ENCODE results near the gene TSSK6. TPM values are rescaled to one million over a fixed set of nuclear protein-coding genes. Genes with fewer than 3 reads are reported as not detected.

The TSSK6 gene
- total RNA-seq, 1 donor from 2014 or later, result 3.6 TPM

DNA sequence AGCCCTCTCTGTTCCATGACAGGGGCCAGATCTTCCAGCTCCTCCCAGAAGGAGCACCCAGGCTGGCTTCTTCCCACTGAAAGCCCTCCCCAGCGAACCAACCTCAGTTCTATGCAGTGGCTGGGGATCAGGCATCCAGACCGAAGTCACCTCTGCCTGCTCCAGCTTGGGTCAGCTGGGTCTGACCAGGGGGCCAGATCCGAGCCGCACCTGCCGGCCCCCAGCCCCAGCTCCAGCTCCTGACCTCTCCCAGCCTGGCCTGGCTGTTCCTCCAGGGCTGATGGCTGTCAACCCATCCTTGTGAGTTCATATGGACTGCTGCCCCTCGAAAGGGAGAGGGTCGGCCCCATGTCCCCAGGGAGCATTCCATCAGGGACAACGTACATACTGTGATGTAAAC, 8.0 kb downstream of the TSSK6 start:
- intact Hi-C loops (cut with micrococcal nuclease), result no loop called here

DNA sequence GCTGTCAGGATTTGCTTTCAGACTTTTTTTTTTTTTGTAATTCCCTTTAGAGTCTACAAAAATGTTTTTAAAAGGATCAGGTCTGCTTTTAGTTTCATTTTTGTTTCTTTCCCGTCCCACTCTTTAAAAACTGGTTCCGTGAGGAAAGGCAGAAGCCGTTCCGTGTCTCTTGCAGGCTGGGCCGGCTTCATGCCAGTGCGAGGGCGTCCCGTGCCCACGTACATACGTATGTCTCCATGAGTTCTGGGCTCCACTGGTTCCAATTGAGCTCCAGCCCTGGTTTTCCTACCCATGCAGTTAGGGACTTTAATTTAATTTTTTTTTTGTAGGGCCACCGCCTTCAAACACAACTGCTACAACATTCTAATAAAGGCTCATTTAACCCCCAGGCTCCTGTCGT, 8.8 kb downstream of the TSSK6 start:
- intact Hi-C loops (cut with micrococcal nuclease), result no loop called here

DNA sequence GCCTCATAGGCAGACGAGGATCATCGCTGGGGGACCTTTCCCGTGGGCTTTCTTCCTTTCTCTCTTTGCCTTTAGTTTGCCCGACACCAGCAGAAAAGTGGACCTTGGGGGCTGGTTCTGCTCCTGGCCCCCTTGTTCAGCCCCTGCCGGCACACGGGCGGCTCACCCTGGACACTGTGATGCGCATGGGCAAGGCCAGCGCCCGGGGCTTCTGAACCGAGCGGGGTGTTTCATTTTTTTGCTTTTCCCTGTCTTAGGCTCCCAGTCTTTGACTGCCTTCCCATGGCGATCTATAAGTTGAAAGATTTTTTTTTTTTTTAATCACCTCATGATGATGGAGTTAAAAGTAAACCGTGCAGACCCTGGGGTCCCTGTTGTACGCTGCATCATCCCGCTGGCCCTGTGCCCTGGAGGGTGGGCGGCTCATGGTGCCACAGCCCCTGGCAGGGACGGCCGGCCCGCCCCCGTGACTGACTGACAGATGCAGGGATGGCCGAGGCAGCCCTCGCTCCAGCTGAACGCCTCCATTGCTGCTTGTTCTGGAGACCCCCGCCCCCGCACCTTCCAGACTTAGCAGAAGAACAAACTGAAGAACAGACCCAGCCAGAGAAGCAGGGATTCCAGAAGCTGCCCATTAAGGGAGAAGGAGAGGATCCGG, 9.6 kb downstream of the TSSK6 start:
- intact Hi-C loops (cut with micrococcal nuclease), result no loop called here

DNA sequence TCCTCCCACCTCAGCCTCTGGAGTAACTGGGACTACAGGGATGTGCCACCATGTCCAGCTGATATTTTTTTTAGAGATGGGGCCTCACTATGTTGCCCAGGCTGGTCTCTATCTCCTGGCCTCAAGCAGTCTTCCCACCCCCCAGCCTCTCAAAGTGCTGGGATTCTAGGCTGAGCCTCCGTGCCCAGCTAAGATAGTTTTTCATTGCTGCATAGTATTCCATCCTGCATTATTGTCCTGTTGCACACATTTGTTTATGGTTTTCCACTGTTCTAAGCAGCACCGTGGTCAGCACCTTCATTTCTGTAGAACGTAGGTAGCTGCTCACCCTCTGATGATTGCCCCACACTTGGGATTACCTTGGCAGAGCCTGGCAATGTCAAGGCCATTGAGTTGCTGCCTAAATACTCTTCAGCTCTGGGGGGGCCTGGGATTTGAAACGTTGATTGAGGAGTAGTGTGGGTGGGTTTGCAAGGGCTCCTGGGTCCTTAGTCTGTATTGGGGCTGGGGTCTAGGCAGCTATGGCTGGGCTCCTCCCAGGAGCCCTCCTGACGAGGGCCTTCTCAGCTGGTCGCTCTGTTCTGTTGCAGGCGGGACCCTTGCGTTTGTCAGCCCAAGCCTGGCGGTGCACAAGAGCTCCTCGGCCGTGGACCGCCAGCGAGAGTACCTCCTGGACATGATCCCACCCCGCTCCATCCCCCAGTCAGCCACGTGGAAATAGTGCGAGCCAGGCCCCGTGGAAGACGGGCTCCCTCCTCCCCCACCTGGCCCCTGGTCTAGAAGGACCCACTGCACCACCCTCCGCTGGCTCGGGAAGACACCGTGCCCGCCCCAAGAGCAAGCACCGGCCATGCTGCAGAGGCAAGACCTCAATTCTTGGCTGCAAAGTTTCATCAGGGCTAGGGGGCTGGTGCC, 10.3 kb downstream of the TSSK6 start:
- intact Hi-C loops (cut with micrococcal nuclease), result no loop called here

DNA sequence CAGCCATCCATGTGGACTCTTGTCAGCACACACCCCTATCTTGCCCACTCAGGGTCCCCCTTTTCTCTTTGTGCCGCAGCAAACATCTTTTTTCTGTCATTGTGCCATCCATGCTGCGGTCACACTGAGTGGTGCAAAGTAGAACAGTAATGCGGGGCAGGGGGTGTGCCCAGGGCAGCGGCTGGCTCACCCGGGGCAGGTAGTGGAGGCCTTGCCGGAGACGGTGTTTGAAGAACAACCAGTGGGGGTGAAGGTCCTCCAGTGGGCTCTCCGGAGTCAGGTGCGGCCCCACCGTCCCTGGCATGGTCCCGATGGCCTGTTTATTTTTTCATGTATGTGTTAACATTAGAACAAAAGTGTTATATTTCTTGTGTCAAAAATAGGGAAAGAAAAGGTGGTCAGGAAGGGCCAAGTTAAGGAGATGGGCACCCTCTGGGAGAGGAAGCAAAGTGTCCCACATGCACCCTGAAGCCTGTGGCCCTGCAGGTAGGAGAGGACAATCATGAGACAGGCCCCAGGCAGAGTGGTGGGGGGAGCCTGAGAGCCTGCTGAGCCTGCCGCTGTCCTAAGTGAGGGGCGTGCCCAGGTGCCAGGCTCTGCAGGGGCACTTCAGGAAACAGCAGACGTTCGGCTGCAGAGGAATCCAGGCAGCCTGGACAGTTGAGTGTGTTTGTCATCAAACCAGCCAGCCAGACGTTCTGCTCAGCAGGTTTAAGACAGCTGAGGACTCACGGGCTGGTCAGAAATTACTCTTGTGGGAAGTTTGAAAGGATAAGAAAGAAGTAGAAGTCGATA, 12.3 kb downstream of the TSSK6 start:
- intact Hi-C loops (cut with micrococcal nuclease), result no loop called here

DNA sequence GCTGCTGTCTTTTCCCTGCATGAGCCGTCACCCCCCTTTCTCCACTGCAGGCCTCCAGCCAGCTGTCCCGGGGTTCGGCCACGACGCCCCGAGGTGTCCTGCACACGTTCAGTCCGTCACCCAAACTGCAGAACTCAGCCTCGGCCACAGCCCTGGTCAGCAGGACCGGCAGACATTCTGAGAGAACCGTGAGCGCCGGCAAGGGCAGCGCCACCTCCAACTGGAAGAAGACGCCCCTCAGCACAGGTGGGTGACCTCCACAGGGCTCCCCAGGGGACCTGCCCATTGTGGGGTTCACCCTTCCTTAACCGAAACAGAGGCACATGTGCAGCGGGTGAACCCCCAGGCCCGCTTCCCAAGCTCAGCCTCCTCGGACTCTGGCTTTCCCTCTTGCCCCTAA, 13.1 kb downstream of the TSSK6 start:
- intact Hi-C loops (cut with micrococcal nuclease), result no loop called here

DNA sequence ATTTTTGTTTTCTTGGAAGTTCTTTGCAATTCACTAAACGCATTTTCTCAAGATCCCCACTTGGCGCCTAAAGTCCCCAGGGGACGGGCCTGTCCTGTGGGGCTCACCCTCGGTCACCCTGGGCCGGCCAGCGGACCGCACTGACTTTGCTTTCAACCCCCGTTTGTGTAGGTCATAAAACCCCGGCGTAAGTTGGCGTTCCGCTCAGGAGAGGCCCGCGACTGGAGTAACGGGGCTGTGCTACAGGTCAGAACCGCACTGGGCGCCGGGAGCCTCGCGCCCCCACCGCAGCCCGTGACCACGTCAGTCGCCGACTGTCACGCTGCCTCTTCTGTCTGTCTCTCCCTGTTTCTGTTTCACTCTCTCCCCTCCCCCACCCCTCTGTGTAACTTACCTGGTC, 13.6 kb downstream of the TSSK6 start:
- intact Hi-C loops (cut with micrococcal nuclease), result no loop called here

DNA sequence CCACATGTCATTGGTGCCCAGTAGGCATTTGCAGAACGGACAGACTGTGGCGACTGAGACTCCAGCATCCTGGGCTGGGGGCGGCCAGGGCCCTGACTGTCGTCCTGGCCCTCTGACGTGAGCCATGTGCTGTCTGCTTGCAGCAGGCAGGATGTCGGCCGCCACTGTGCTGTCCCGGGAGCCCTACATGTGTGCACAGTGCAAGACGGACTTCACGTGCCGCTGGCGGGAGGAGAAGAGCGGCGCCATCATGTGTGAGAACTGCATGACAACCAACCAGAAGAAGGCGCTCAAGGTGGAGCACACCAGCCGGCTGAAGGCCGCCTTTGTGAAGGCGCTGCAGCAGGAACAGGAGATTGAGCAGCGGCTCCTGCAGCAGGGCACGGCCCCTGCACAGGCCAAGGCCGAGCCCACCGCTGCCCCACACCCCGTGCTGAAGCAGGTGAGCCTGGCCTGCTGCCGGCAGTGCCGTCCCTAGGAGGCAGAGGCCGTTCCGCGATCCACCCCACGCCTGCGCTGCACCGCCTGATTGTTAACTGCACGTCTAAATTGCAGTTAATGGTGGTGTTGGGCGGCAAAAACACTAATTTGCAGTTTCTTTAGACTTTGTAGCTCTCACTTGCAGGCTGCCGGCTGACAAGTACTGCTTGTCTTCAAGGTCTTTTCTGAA, 14.2 kb downstream of the TSSK6 start:
- intact Hi-C loops (cut with micrococcal nuclease), result no loop called here

DNA sequence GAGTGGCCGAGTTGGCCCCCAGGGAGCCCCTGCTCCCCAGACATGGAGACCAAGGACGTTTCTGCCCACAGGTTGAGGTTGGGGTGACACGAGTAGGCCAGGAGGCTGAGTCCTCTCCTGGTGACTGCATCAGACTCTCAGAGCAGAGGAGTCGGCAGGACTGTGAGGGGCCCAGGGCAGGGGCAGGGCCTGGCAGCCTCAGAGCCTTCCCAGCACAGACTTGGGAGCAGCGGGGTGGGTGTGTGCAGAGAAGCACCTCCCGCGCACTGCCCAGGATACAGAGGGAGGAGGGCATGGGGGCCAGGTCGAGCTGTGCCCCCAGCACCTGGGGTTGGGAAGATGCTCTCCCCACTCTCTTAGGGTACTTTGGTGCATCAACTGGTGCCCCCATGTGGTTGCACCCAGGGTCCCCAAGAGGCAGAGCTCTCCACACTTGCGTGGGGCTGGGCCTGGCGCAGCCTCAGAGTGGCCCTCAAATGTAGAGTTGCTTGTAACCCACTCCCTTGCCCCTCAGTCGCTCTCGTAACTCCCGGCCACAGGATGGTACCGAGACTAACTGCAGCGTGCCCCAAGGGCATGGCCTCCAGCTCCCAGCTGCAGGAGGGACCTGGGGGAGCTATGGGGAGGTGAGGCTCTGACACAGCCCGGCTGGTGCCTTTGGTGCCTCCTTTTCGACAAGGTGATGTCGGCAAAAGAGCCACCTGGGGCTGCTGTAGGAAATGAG, 15.9 kb downstream of the TSSK6 start:
- intact Hi-C loops (cut with micrococcal nuclease), result no loop called here

DNA sequence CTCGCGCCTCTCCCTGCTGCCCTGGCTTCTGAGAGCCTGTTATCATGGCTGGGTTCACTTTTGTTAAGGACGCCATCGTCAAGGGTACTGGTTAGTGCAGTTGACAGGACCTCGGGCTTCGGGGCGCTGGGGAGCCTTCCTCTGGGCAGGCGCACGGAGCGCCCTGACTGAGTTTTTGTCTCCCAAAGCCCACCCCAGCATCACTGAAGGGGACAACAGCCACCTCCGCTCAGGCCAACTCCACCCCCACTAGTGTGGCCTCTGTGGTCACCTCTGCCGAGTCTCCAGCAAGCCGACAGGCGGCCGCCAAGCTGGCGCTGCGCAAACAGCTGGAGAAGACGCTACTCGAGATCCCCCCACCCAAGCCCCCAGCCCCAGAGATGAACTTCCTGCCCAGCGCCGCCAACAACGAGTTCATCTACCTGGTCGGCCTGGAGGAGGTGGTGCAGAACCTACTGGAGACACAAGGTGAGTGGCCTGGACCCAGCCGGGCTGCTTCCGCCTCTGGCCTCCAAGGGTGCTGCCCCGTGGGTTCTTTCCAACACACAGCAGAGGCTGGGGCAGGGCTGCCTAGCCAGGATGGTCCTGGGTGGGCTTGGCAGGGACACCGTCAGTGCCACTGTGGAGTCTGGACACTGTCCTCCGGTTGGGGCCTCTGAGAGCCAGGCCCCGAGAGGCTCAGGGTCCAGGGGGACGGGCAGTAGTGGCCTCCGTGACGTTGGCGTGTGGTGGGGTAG, 16.9 kb downstream of the TSSK6 start:
- intact Hi-C loops (cut with micrococcal nuclease), result no loop called here

DNA sequence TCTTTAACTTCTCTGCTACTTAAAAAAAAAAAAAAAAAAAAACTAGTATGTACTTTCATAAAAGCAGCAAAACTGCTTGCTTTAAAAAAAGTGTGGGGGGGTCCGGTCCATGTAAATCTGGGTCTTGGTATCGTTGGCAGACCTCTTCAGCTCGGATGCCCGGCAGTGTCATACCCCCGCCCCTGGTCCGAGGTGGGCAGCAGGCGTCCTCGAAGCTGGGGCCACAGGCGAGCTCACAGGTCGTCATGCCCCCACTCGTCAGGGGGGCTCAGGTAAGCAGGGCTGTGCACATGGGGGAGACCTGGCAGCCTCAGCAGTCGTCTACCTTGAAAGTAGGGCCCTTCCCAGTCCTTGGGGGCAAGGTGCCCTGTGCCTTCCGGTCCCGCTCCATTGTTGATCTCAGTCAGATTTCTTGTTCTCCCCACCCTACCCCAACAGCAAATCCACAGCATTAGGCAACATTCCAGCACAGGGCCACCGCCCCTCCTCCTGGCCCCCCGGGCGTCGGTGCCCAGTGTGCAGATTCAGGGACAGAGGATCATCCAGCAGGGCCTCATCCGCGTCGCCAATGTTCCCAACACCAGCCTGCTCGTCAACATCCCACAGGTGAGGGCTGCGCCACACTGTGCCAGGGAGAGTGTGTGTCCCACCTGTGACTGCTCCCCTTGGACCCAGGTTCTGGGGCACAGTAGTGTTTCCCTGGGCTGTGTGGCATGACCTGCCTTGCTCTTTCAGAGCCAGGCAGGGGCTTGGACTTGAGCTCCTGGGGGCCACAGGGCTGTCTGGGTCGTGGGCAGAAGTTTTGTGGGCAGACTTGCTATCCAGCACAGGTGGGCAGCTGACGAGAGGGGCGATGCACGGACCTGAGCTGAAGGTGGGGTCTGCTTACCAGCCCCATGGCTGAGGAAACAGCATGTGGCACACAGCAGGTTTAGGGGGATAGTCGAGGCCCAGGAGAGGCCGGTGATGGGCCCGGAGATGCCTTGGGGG, 19.4 kb downstream of the TSSK6 start:
- intact Hi-C loops (cut with micrococcal nuclease), result no loop called here

DNA sequence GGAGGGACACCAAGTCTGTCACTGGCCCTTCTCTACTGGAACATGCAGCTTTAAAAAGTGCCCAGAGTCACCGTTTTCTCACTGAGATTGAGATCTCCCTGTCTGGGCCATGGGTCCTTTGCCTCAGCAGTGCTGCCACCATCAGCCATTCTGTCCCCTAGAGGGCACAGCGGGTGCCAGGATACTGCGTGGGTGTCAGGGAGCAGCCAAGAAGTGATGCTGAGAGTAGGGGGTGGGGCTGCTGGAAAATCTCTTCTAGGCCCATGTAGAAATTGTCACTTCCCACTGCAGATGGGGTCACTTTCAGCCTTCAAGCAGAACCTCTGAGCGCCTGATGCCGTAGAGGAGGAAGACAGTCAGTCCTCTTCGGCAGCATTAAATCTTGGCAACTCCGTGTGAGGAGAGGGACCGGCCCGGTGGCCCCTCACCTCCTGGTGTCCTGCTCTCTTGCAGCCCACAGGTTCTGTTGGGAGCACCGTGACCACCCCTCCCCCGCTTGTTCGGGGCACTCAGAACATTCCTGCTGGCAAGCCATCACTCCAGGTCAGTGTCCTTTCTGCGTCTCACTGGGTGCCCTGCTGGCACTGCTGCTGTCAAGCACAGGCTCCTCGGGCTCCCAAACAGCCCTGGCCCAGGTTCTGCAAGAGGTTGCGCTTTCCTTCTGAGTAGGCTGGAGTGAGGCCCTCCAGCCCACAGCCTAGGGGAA, 21.4 kb downstream of the TSSK6 start:
- intact Hi-C loops (cut with micrococcal nuclease), result no loop called here

DNA sequence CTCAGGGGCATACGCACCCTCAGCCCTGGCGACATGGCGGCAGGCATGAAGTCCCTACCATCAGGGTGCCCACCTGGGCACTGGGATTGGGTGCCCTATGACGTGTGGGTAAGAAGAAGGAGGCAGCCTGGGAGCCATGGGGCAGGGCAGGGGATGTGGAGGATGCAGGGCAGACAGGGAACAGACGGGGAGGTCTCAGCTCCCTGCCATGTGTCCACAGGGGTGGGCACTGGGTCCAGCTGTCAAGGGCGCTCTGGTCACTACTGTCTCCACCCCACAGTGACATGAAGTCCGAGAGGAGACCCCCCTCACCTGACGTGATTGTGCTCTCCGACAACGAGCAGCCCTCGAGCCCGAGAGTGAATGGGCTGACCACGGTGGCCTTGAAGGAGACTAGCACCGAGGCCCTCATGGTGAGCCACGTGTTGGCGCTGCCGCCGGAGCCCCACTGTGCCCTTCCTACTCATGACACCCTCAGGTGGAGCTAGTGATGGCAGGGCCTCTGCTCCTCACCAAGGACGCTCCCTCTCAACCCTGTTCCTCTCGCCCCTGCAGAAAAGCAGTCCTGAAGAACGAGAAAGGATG, 23.2 kb downstream of the TSSK6 start:
- intact Hi-C loops (cut with micrococcal nuclease), result no loop called here

DNA sequence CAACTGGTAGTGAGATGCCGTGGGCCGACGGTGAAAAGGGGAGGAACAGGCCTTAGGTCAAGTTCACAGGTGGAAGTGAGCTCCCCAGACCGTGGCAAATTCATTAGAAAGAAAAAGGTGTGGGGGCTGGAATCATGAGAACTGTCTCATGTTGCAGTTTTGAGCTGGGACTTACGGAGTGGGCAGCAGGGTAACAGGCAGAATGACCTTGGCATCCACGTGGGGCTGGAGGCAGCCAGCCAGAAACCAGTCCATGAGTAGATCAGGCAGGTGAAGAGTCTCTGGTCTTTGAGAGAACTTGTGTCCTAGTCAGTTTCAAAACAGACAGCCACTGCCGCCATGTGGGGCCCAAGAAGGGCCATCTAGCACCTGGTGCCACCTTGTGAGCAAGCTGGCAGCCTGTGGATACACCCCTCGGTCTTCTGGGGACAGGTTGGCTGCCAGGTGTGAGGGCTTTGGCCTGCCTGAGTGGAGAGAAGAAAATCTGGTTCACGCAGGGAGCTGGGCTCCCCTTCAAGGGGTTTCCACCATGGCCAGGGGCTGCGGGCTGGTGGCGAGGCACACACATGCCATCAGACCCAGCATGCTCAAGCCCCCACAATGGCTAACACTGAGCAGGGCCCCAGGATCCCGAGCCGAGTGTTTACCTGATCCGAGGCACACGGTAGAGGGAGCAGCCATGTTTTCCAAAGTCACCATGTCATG, 23.9 kb downstream of the TSSK6 start:
- intact Hi-C loops (cut with micrococcal nuclease), result no loop called here

DNA sequence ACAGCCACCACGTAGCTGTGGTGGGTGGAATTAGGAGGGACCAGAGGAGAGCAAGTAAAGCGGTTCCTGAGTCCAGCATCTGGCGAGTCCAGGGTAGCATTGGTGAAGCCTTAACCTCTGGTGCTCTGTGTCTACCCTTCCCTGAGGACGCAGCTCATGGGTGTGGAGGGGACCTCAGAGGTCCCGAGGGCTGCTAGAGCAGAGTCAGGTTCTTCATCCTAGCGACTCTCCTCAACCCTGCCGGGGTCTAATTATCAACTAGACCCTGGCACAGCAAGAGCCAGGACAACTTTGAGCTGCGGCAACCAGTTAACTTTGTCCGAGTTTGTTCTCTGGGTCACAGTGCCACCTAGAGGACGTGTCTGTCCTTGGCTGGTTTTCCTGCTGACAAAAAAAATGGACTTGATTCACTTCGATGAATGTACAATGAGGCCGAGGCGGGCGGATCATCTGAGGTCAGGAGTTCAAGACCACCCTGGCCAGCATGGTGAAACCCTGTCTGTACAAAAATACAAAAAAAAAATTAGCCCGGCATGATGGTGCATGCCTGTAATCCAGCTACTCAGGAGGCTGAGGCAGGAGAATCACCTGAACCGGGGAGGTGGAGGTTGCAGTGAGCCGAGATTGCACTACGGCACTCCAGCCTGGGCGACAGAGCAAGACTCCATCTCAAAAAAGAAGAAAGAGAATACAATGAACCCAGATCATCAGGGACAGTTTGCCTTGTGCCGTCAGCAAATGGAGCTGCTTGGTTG, 25.0 kb downstream of the TSSK6 start:
- intact Hi-C loops (cut with micrococcal nuclease), result loop anchor here (1.0 kb wide), 3 partner anchors 124 to 344 kb away; no protein-coding TSS in a partner anchor

DNA sequence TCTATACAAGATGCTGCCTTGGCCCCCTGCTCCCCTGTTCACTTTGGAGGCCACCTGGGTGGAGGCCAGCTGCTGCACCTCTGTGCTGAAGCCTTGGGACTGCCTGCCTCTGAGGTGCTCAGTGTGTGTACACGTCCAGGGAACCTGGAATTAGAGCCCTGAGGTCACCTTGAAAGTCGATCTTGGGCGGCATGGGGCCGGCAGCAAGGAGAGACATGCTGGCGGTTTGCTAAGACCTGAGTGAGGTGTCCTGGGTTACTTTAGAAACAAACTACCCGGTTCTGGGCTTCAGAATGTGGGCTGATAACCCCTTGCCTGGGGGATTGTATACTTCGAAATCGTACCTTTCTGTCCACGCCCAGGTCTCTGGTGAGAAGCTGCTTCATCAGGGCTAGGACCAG, 25.5 kb downstream of the TSSK6 start:
- intact Hi-C loops (cut with micrococcal nuclease), result loop anchor here (1.0 to 10.0 kb wide), 14 partner anchors 16 to 455 kb away; partner anchors contain the start of genes ARMC6, BORCS8, GATAD2A and MAU2
